Measurements from ENCODE around the gene ACO2.
"Not testable (repeated sequence)": the region's sequence is repeated elsewhere in the genome, so short reads cannot be mapped to it uniquely, and the experiment has no call there.

Gene ACO2

GRCh38 chr22:41429951-41430332, 39.0 kb upstream of the ACO2 start:
- H3K9me3 ChIP-seq (ENCODE audit: insufficient read depth, low read depth, low read length), result no peaks in the 10 kb centered on the region
- H2AFZ ChIP-seq (ENCODE audit: low read length), result no peak overlapping the region
- no peaks in the 10 kb centered on the region for H3K9me2 ChIP-seq (replicated peaks; ENCODE audit: low read depth, low read length)
- peaks cover 9% of the 10 kb centered on the region; the same call in 1 of the 2 replicates for H3K36me3 ChIP-seq (ENCODE audit: insufficient read depth, low read length)
- H3F3A ChIP-seq (ENCODE audit: low read depth), result no peaks in the 10 kb centered on the region
- H3K4me1 ChIP-seq (ENCODE audit: insufficient read depth, low read length, poor library complexity, severe bottlenecking), result peaks cover 3% of the 10 kb centered on the region
- no peak overlapping the region for H3K4me3 ChIP-seq (ENCODE audit: low read length, poor library complexity, severe bottlenecking)
- H3K27me3 ChIP-seq (ENCODE audit: insufficient read depth, low read length, poor library complexity, severe bottlenecking), result no peaks in the 10 kb centered on the region
- peaks cover 3% of the 10 kb centered on the region for H4K20me1 ChIP-seq (ENCODE audit: insufficient read depth, low read length, poor library complexity, severe bottlenecking)
- no peaks in the 10 kb centered on the region for H3K79me2 ChIP-seq (ENCODE audit: insufficient read depth, low read length)
- no peak for TF ChIP-seq EZH2phosphoT487 (IDR thresholded peaks at IDR 0.05; ENCODE audit: borderline replicate concordance)
- TF ChIP-seq, protein P1, sequence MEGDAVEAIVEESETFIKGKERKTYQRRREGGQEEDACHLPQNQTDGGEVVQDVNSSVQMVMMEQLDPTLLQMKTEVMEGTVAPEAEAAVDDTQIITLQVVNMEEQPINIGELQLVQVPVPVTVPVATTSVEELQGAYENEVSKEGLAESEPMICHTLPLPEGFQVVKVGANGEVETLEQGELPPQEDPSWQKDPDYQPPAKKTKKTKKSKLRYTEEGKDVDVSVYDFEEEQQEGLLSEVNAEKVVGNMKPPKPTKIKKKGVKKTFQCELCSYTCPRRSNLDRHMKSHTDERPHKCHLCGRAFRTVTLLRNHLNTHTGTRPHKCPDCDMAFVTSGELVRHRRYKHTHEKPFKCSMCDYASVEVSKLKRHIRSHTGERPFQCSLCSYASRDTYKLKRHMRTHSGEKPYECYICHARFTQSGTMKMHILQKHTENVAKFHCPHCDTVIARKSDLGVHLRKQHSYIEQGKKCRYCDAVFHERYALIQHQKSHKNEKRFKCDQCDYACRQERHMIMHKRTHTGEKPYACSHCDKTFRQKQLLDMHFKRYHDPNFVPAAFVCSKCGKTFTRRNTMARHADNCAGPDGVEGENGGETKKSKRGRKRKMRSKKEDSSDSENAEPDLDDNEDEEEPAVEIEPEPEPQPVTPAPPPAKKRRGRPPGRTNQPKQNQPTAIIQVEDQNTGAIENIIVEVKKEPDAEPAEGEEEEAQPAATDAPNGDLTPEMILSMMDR (conservative IDR thresholded peaks at IDR 0.05; ENCODE audit: low read length), result no peak
- no peak overlapping the region for H3K9ac ChIP-seq (ENCODE audit: low read depth, low read length, poor library complexity, severe bottlenecking)
- H3K4me2 ChIP-seq (ENCODE audit: low read depth, low read length, poor library complexity, severe bottlenecking), result no peak overlapping the region

GRCh38 chr22:41431656-41432055, 37.3 kb upstream of the ACO2 start:
- peaks cover 25% of the 10 kb centered on the region; the same call in 1 of the 2 replicates for H3K36me3 ChIP-seq (ENCODE audit: insufficient read depth, low read length)
- no peaks in the 10 kb centered on the region for H3F3A ChIP-seq (ENCODE audit: low read depth)
- no peak overlapping the region for H3K4me3 ChIP-seq (ENCODE audit: low read length, poor library complexity, severe bottlenecking)
- TF ChIP-seq, protein P1 (conservative IDR thresholded peaks at IDR 0.05; ENCODE audit: low read length), result no peak
- TF ChIP-seq EZH2phosphoT487 (IDR thresholded peaks at IDR 0.05; ENCODE audit: borderline replicate concordance), result no peak
- H3K9me3 ChIP-seq (ENCODE audit: insufficient read depth, low read depth, low read length), result no peaks in the 10 kb centered on the region
- peaks cover 3% of the 10 kb centered on the region for H4K20me1 ChIP-seq (ENCODE audit: insufficient read depth, low read length, poor library complexity, severe bottlenecking)
- H2AFZ ChIP-seq (ENCODE audit: low read length), result no peak overlapping the region
- H3K4me1 ChIP-seq (ENCODE audit: insufficient read depth, low read length, poor library complexity, severe bottlenecking), result no peaks in the 10 kb centered on the region
- H3K27me3 ChIP-seq (ENCODE audit: insufficient read depth, low read length, poor library complexity, severe bottlenecking), result no peaks in the 10 kb centered on the region
- peaks cover 14% of the 10 kb centered on the region; the same call in 1 of the 2 replicates for H3K79me2 ChIP-seq (ENCODE audit: insufficient read depth, low read length)
- no peak overlapping the region for H3K4me2 ChIP-seq (ENCODE audit: low read depth, low read length, poor library complexity, severe bottlenecking)
- H3K9me2 ChIP-seq (replicated peaks; ENCODE audit: low read depth, low read length), result no peaks in the 10 kb centered on the region
- no peak overlapping the region for H3K9ac ChIP-seq (ENCODE audit: low read depth, low read length, poor library complexity, severe bottlenecking)

GRCh38 chr22:41433480-41433879, 35.4 kb upstream of the ACO2 start:
- H2AFZ ChIP-seq (ENCODE audit: low read length); H3F3A ChIP-seq (ENCODE audit: low read depth): not testable (repeated sequence)
- H3K79me2 ChIP-seq (ENCODE audit: insufficient read depth, low read length), result peaks cover 25% of the 10 kb centered on the region; the same call in 1 of the 2 replicates

GRCh38 chr22:41434361-41435003, 34.4 kb upstream of the ACO2 start:
- H2AFZ ChIP-seq (ENCODE audit: low read length); H3K9ac ChIP-seq (ENCODE audit: low read depth, low read length, poor library complexity, severe bottlenecking); H3K27me3 ChIP-seq (ENCODE audit: insufficient read depth, low read length, poor library complexity, severe bottlenecking); H3K4me3 ChIP-seq (ENCODE audit: low read length, poor library complexity, severe bottlenecking); H3K4me2 ChIP-seq (ENCODE audit: low read depth, low read length, poor library complexity, severe bottlenecking); H3F3A ChIP-seq (ENCODE audit: low read depth); H3K9me3 ChIP-seq (ENCODE audit: insufficient read depth, low read depth, low read length); H3K9me2 ChIP-seq (replicated peaks; ENCODE audit: low read depth, low read length); H3K4me1 ChIP-seq (ENCODE audit: insufficient read depth, low read length, poor library complexity, severe bottlenecking); H4K20me1 ChIP-seq (ENCODE audit: insufficient read depth, low read length, poor library complexity, severe bottlenecking): not testable (repeated sequence)
- Histone ChIP-seq H3K36me3 (ENCODE audit: insufficient read depth, low read length) (peaks cover 34% of the 10 kb centered on the region; the same call in 1 of the 2 replicates), H3K79me2 (ENCODE audit: insufficient read depth, low read length) (peaks cover 31% of the 10 kb centered on the region; the same call in 1 of the 2 replicates)

More at GRCh38 chr22:41433480-41433879, 35.4 kb upstream of the ACO2 start:
- not testable (repeated sequence) for H3K27me3 ChIP-seq (ENCODE audit: insufficient read depth, low read length, poor library complexity, severe bottlenecking); H3K4me3 ChIP-seq (ENCODE audit: low read length, poor library complexity, severe bottlenecking); H3K9ac ChIP-seq (ENCODE audit: low read depth, low read length, poor library complexity, severe bottlenecking); H4K20me1 ChIP-seq (ENCODE audit: insufficient read depth, low read length, poor library complexity, severe bottlenecking); H3K4me2 ChIP-seq (ENCODE audit: low read depth, low read length, poor library complexity, severe bottlenecking); H3K4me1 ChIP-seq (ENCODE audit: insufficient read depth, low read length, poor library complexity, severe bottlenecking); H3K9me2 ChIP-seq (replicated peaks; ENCODE audit: low read depth, low read length); H3K9me3 ChIP-seq (ENCODE audit: insufficient read depth, low read depth, low read length)
- H3K36me3 ChIP-seq (ENCODE audit: insufficient read depth, low read length), result peaks cover 34% of the 10 kb centered on the region; the same call in 1 of the 2 replicates
